ENCODE results near the gene SLC44A3. TPM values are rescaled to one million over a fixed set of nuclear protein-coding genes. Genes with fewer than 3 reads are reported as not detected.

The SLC44A3 gene
- total RNA-seq, 1 donor from 2014 or later: 19.3 TPM

GRCh38 chr1:94905207-94905606 lies 85.0 kb downstream of the SLC44A3 start:
- Histone ChIP-seq H3K4me3 (no peak overlapping the region), H3K27me3 (ENCODE audit: low read depth) (no peaks in the 10 kb centered on the region), H3K4me1 (peaks cover 51% of the 10 kb centered on the region), H3K36me3 (peaks cover 36% of the 10 kb centered on the region), H3K9me3 (no peaks in the 10 kb centered on the region), H3K27ac (peak overlapping the region; percentile 42)
- TF ChIP-seq CTCF (IDR thresholded peaks at IDR 0.05): no peak
- ATAC-seq (peak; percentile 56 to 66), DNase-seq (no peak)
- intact Hi-C loops (cut with DNase I): no loop called here

DNA sequence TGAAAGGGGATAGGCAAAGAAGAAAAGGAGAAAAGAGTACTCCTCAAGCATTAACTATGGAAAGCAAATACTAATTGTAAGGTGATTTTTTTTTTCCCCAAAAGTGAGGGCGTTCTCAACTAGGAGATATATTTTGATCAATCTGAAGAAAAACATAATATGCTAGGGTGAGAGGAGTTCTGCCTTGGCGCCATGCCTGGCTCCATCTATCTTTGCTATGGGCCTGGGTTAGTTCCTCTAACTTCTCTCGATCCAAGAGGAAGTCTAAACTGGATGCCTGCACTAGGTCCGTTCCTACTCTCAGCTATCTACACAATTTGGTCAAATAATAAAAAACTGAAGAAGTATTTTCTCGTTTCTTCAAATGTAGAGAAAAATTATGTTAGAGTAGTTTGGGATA lies 86.2 kb downstream of the SLC44A3 start:
- ATAC-seq (no peak), DNase-seq (no peak)
- Histone ChIP-seq H3K36me3 (peaks cover 24% of the 10 kb centered on the region), H3K4me3 (no peak overlapping the region), H3K27ac (no peak overlapping the region), H3K27me3 (ENCODE audit: low read depth) (no peaks in the 10 kb centered on the region), H3K9me3 (no peaks in the 10 kb centered on the region), H3K4me1 (peaks cover 51% of the 10 kb centered on the region)
- intact Hi-C loops (cut with DNase I): no loop called here
- no peak for TF ChIP-seq CTCF (IDR thresholded peaks at IDR 0.05)

- Histone ChIP-seq H3K4me3 (no peak overlapping the region), H3K4me1 (peaks cover 57% of the 10 kb centered on the region), H3K27ac (no peak overlapping the region), H3K27me3 (ENCODE audit: low read depth) (no peaks in the 10 kb centered on the region), H3K9me3 (no peaks in the 10 kb centered on the region), H3K36me3 (peaks cover 17% of the 10 kb centered on the region)
- intact Hi-C loops (cut with DNase I): no loop called here
- ATAC-seq (no peak), DNase-seq (no peak)
- no peak for TF ChIP-seq CTCF (IDR thresholded peaks at IDR 0.05)
These were observed 87.0 kb downstream of the SLC44A3 start for GRCh38 chr1:94907136-94907535.

GRCh38 chr1:94908190-94908589 lies 88.0 kb downstream of the SLC44A3 start:
- intact Hi-C loops (cut with DNase I): no loop called here
- H3K27ac ChIP-seq: no peak overlapping the region

DNA sequence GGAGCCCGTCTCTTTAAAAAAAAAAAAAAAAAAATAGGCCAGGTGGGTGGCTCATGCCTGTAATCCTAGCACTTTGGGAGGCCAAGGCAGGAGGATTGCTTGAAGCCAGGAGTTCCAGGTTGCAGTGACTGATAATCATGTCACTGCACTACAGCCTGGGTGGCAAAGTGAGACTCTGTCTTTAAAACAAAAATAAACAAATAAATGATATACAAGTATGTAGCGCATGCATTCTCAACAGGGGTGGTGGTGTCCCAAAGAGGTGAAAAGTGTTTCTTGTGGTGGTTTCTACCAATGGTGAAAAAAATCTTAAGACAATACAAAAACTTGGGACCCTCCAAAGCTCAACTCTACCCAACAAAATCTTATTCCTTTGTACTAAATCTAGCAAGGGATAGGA lies 88.8 kb downstream of the SLC44A3 start:
- Histone ChIP-seq H3K4me3 (no peak overlapping the region), H3K27me3 (ENCODE audit: low read depth) (no peaks in the 10 kb centered on the region), H3K4me1 (peaks cover 65% of the 10 kb centered on the region), H3K27ac (no peak overlapping the region), H3K9me3 (no peaks in the 10 kb centered on the region), H3K36me3 (peaks cover 5% of the 10 kb centered on the region)
- intact Hi-C loops (cut with DNase I): no loop called here
- DNase-seq (no peak), ATAC-seq (no peak)
- TF ChIP-seq CTCF (IDR thresholded peaks at IDR 0.05): no peak

More at GRCh38 chr1:94908190-94908589, 88.0 kb downstream of the SLC44A3 start:
- Histone ChIP-seq H3K4me3 (no peak overlapping the region), H3K36me3 (peaks cover 6% of the 10 kb centered on the region), H3K27me3 (ENCODE audit: low read depth) (no peaks in the 10 kb centered on the region), H3K9me3 (no peaks in the 10 kb centered on the region), H3K4me1 (peaks cover 65% of the 10 kb centered on the region)
- no peak for ATAC-seq
- TF ChIP-seq CTCF (IDR thresholded peaks at IDR 0.05): no peak
- no peak for DNase-seq

DNA sequence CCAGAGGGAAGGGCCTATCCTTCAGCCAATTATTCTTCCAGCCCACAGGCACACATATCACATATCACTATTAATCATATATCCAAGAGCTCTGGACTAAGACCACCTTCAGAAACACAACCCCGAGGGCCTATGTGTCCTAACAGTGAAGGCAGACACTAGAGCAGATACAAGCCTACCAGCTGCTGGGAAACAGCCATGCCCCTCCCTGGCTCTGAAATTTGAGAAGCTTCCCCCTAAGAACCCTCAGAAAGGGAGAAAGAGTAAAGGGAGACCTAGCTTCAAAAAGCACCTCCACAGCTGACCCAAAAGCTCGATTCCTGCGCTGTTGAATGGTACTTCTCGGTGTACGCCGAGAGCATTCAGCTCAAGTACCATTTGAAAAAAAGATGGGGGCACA lies 89.3 kb downstream of the SLC44A3 start:
- intact Hi-C loops (cut with DNase I): no loop called here
- ATAC-seq: no peak
- H3K4me1 ChIP-seq: peaks cover 70% of the 10 kb centered on the region

More for the DNA sequence above, 89.3 kb downstream of the SLC44A3 start:
- Histone ChIP-seq H3K4me3 (no peak overlapping the region), H3K27ac (no peak overlapping the region), H3K9me3 (no peaks in the 10 kb centered on the region), H3K36me3 (peaks cover 5% of the 10 kb centered on the region), H3K27me3 (ENCODE audit: low read depth) (no peaks in the 10 kb centered on the region)
- DNase-seq: no peak
- TF ChIP-seq CTCF (IDR thresholded peaks at IDR 0.05): no peak

All from lower lobe of right lung (tissue), 2 donors.